Right atrium auricular region (tissue), 2 donors: ENCODE data around the gene AHCYL1. TPM values are rescaled to one million over a fixed set of nuclear protein-coding genes. Genes with fewer than 3 reads are reported as not detected.
A peak's percentile ranks its signal among the peaks of the same experiment; 100 is the strongest.

Experiments used
- DNase-seq: peaks from one replicate; pipeline ENCODE4 v3.0.0-alpha.2; 2019; ENCODE audit warnings: low spot score
- H3K27ac ChIP-seq, 2 donors: fragments of 200-600 bp; sonication (generic); 1 replicate in 1 of 2; 2 replicates in 1 of 2; pipeline ENCODE4 v1.5.1; 2016 to 2019
- H3K27me3 ChIP-seq, 2 donors: fragments of 200-600 bp; sonication (generic); one replicate each; pipeline versions ENCODE4 v1.5.1 to v1.6.0; 2017 to 2019
- H3K36me3 ChIP-seq: fragments of 200-600 bp; sonication (generic); one replicate; pipeline ENCODE4 v1.5.1; 2016
- H3K4me1 ChIP-seq, 2 donors: fragments of 200-600 bp; sonication (generic); one replicate each; pipeline versions ENCODE4 v1.5.1 to v1.6.0; 2017 to 2019
- H3K4me3 ChIP-seq, 2 donors: fragments of 200-600 bp; sonication (generic); 1 replicate in 1 of 2; 2 replicates in 1 of 2; pipeline ENCODE4 v1.5.1; 2017 to 2019; ENCODE audit warnings: mild to moderate bottlenecking in 1 of 2, moderate library complexity in 1 of 2
- H3K9me3 ChIP-seq, 2 donors: fragments of 200-600 bp; sonication (generic); one replicate each; pipeline ENCODE4 v1.5.1; 2019
- CTCF ChIP-seq, 2 donors: fragments of 200-600 bp; sonication (generic); IDR thresholded peaks; one replicate each; pipeline ENCODE4 v1.5.1; 2019; ENCODE audit warnings: antibody characterized with exemption in 2 of 2
- total RNA-seq, 2 donors: library from RNA; depleted of rRNA; stranded (reverse); fragments of >200 nt; gene quantifications; one replicate each; pipeline ENCODE4 v1.1.0, GENCODE V29; 2016

The AHCYL1 gene
- total RNA-seq, 2 donors from 2014 or later, result 28.7 to 36.9 TPM

- H3K4me3 ChIP-seq, result no peak overlapping the region
- peak overlapping the region; percentile 37 to 71 for H3K27ac ChIP-seq
- H3K36me3 ChIP-seq, result no peaks in the 10 kb centered on the region
- DNase-seq, result no peak
- peaks cover 0 to 27% of the 10 kb centered on the region in 2 donors for H3K4me1 ChIP-seq
- no peak for TF ChIP-seq CTCF (IDR thresholded peaks at IDR 0.05)
- no peaks in the 10 kb centered on the region for H3K9me3 ChIP-seq
- no peaks in the 10 kb centered on the region for H3K27me3 ChIP-seq
These were observed 7.3 kb upstream of the AHCYL1 start for GRCh38 chr1:109977225-109977624.

GRCh38 chr1:109977657-109978378, 6.7 kb upstream of the AHCYL1 start:
- Histone ChIP-seq H3K4me3 (no peak overlapping the region), H3K27me3 (no peaks in the 10 kb centered on the region), H3K9me3 (no peaks in the 10 kb centered on the region), H3K36me3 (no peaks in the 10 kb centered on the region), H3K27ac (peak overlapping the region; percentile 64 to 71), H3K4me1 (peaks cover 0 to 27% of the 10 kb centered on the region in 2 donors)
- peak; percentile 79 for DNase-seq
- no peak for TF ChIP-seq CTCF (IDR thresholded peaks at IDR 0.05)

- peaks cover 0 to 37% of the 10 kb centered on the region in 2 donors for H3K4me1 ChIP-seq
- H3K9me3 ChIP-seq, result no peaks in the 10 kb centered on the region
- H3K27me3 ChIP-seq, result no peaks in the 10 kb centered on the region
- H3K27ac ChIP-seq, result peak overlapping the region; percentile 64 to 71
- no peaks in the 10 kb centered on the region for H3K36me3 ChIP-seq
- H3K4me3 ChIP-seq, result no peak overlapping the region
- DNase-seq, result no peak
- no peak for TF ChIP-seq CTCF (IDR thresholded peaks at IDR 0.05)
These were observed 5.6 kb upstream of the AHCYL1 start for GRCh38 chr1:109978761-109979488.

- no peak for TF ChIP-seq CTCF (IDR thresholded peaks at IDR 0.05)
- Histone ChIP-seq H3K9me3 (no peaks in the 10 kb centered on the region), H3K4me1 (peaks cover 0 to 42% of the 10 kb centered on the region in 2 donors), H3K27ac (peak overlapping the region; percentile 64 to 71), H3K27me3 (no peaks in the 10 kb centered on the region), H3K4me3 (no peak overlapping the region), H3K36me3 (no peaks in the 10 kb centered on the region)
- no peak for DNase-seq
These were observed 5.0 kb upstream of the AHCYL1 start for GRCh38 chr1:109979489-109980091.

- peaks cover 0 to 42% of the 10 kb centered on the region in 2 donors for H3K4me1 ChIP-seq
- no peaks in the 10 kb centered on the region for H3K36me3 ChIP-seq
- no peak for DNase-seq
- peak in 1 of 2 donors; percentile 71 for TF ChIP-seq CTCF (IDR thresholded peaks at IDR 0.05)
- H3K4me3 ChIP-seq, result no peak overlapping the region
- peak overlapping the region in 1 of 2 donors; percentile 32 for H3K27ac ChIP-seq
- no peaks in the 10 kb centered on the region for H3K9me3 ChIP-seq
- no peaks in the 10 kb centered on the region for H3K27me3 ChIP-seq
These were observed 4.1 kb upstream of the AHCYL1 start for GRCh38 chr1:109980324-109981003.
